ENCODE results near the gene ZFP36. TPM values are rescaled to one million over a fixed set of nuclear protein-coding genes. Genes with fewer than 3 reads are reported as not detected.

The ZFP36 gene
- total RNA-seq, 2 experiments from 2014 or later = 69.1 to 69.3 TPM

- Mint-ChIP-seq H3K36me3 (ENCODE audit: low read depth) (peaks cover 34% of the 10 kb centered on the region), H3K4me3 (peak overlapping the region; percentile 73), H3K4me1 (peaks cover 40% of the 10 kb centered on the region), H3K27me3 (no peaks in the 10 kb centered on the region), H3K9me3 (ENCODE audit: low read depth) (no peaks in the 10 kb centered on the region), H3K27ac (peak overlapping the region; percentile 96)
- CTCF ChIA-PET = interaction anchor here (0.7 to 5.9 kb wide), 4 partner anchors 10 to 57 kb away, joined by 3 to 34 read pairs (median 12); partner anchors contain the start of genes MED29 and PAF1
- intact Hi-C loops (cut with DNase I, micrococcal nuclease) = loop anchor here in 1 of 2 experiments (10.0 kb wide), 1 partner anchor 1207 kb away; no protein-coding TSS in a partner anchor
- POLR2A ChIA-PET = interaction anchor here (1.1 to 4.0 kb wide), 5 partner anchors 10 to 65 kb away, joined by 3 to 42 read pairs (median 11); partner anchors contain the start of genes MED29, PAF1, RPS16 and SAMD4B
- ATAC-seq (no peak), DNase-seq (peak; percentile 78)
These were observed 1.2 kb downstream of the ZFP36 start for GRCh38 chr19:39407660-39408391.

DNA sequence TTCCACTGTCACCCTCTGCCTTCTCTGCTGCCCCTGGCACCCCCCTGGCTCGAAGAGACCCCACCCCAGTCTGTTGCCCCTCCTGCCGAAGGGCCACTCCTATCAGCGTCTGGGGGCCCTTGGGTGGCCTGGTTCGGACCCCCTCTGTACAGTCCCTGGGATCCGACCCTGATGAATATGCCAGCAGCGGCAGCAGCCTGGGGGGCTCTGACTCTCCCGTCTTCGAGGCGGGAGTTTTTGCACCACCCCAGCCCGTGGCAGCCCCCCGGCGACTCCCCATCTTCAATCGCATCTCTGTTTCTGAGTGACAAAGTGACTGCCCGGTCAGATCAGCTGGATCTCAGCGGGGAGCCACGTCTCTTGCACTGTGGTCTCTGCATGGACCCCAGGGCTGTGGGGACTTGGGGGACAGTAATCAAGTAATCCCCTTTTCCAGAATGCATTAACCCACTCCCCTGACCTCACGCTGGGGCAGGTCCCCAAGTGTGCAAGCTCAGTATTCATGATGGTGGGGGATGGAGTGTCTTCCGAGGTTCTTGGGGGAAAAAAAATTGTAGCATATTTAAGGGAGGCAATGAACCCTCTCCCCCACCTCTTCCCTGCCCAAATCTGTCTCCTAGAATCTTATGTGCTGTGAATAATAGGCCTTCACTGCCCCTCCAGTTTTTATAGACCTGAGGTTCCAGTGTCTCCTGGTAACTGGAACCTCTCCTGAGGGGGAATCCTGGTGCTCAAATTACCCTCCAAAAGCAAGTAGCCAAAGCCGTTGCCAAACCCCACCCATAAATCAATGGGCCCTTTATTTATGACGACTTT is 2.0 kb downstream of the ZFP36 start:
- Mint-ChIP-seq H3K27ac (peak overlapping the region; percentile 96), H3K36me3 (ENCODE audit: low read depth) (peaks cover 35% of the 10 kb centered on the region), H3K9me3 (ENCODE audit: low read depth) (no peaks in the 10 kb centered on the region), H3K27me3 (no peaks in the 10 kb centered on the region), H3K4me1 (peaks cover 40% of the 10 kb centered on the region), H3K4me3 (peak overlapping the region; percentile 73)
- ChIA-PET CTCF (interaction anchor here (0.6 to 5.9 kb wide), 5 partner anchors 11 to 62 kb away, joined by 3 to 34 read pairs (median 4); partner anchors contain the start of genes MED29 and PAF1), POLR2A (interaction anchor here (1.2 to 4.0 kb wide), 4 partner anchors 11 to 27 kb away, joined by 4 to 42 read pairs (median 11); partner anchors contain the start of genes MED29, PAF1 and RPS16)
- peak; percentile 47 for DNase-seq
- intact Hi-C loops (cut with DNase I, micrococcal nuclease) = loop anchor here in 1 of 2 experiments (10.0 kb wide), 1 partner anchor 1206 kb away; no protein-coding TSS in a partner anchor
- ATAC-seq = no peak

DNA sequence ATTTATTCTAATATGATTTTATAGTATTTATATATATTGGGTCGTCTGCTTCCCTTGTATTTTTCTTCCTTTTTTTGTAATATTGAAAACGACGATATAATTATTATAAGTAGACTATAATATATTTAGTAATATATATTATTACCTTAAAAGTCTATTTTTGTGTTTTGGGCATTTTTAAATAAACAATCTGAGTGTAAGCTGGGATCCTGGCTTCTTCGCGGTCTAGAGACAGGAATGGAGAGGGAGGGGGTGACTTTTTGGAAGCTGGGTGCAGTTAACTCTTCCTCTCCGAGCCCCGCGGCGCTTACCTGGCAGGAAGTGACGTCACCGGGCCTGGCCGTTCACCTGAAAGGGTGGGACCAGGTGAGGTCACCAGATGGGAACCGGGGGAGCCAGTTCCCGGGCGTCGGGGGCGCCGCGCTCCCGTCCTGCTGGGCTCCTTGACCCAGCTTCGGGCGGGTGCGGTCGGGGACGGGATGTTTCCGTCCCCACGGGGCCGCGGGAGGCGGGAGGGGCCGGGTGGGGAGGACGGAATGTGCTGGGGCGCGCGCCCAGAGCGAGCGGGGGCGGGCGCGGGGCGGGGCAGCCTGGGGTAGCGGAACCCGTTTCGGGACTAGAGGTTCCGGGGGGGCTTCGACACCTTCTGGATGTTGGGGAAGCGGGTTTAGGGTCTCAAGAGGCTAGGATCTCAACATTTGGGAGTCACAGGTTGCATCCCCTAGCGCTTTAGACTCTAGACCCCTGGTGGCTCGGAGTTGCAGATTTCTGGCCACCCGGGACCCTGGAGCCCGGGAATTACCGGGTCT is 2.8 kb downstream of the ZFP36 start:
- Mint-ChIP-seq H3K4me3 (peak overlapping the region; percentile 73), H3K27ac (peak overlapping the region; percentile 92), H3K9me3 (ENCODE audit: low read depth) (no peaks in the 10 kb centered on the region), H3K36me3 (ENCODE audit: low read depth) (peaks cover 39% of the 10 kb centered on the region), H3K4me1 (peaks cover 40% of the 10 kb centered on the region), H3K27me3 (no peaks in the 10 kb centered on the region)
- POLR2A ChIA-PET = interaction anchor here (1.2 to 4.0 kb wide), 2 partner anchors 12 to 18 kb away, joined by 4 to 42 read pairs; no protein-coding TSS in a partner anchor
- ATAC-seq (peak; percentile 3), DNase-seq (peak; percentile 93)
- intact Hi-C loops (cut with DNase I, micrococcal nuclease) = loop anchor here in 1 of 2 experiments (10.0 kb wide), 1 partner anchor 1205 kb away; no protein-coding TSS in a partner anchor
- CTCF ChIA-PET = interaction anchor here (0.6 to 5.9 kb wide), 3 partner anchors 12 to 63 kb away, joined by 3 to 34 read pairs (median 21); partner anchors contain the start of genes MED29 and PAF1

DNA sequence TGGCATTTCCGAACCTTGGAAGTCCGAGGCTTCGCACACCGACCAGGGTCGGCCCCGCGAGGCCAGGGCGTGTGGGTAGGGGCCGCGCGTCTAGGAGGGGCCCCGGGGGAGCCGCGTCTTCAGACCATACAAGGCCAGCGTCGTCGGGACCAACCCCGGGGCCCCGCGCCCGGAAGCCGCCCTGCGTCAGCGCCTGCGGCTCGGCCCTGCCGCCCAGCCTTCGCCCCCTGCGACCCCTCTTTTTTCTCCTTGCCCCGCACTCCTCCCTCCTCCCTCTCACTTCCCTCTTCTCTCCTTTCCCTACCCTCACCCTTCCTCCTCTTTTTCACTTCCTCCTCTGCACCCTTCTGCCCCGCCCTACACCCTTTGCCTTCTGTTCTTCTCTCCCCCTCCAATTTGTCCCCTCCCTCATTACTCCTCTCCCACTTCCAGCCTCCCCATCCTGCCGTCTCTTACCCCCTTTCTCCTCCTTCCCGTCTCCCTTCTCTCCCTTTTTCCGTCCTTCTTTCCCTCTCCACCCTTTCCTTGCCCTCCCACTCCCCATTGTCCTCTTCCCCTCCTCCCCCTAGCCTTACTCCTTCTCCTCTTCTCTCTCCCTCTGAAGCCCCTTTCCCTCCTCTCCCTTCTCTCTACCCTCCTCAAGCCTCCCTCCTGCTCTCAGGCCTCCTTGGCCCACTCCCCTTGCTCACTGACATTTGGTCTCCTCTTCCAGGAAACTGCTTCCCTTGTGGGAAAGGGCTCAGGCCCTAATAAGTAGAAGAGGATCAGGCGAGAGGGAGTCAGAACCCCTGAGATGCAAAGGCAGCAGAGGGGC is 3.6 kb downstream of the ZFP36 start:
- DNase-seq (peak; percentile 83), ATAC-seq (peak; percentile 18)
- ChIA-PET CTCF (no interaction called here), POLR2A (interaction anchor here (4.0 kb wide), 1 partner anchor 12 kb away, joined by 42 read pairs; no protein-coding TSS in a partner anchor)
- peak overlapping the region; percentile 92 for H3K27ac Mint-ChIP-seq
- peaks cover 38% of the 10 kb centered on the region for H3K4me1 Mint-ChIP-seq
- intact Hi-C loops (cut with DNase I, micrococcal nuclease) = no loop called here
- H3K27me3 Mint-ChIP-seq = no peaks in the 10 kb centered on the region
- peak overlapping the region; percentile 73 for H3K4me3 Mint-ChIP-seq
- peaks cover 42% of the 10 kb centered on the region for H3K36me3 Mint-ChIP-seq (ENCODE audit: low read depth)
- H3K9me3 Mint-ChIP-seq (ENCODE audit: low read depth) = no peaks in the 10 kb centered on the region

DNA sequence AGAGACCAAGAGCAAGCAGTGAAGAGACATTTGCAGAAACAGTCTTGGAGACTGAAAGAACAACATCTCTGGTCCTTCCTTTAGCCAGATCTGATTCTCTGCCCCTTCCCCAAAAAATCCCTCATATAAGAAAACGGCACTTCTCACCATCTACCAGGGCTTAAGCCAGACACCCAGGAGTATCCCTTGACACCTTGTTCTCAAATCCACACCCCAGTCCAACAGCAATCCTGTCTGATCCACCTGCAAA is 4.1 kb downstream of the ZFP36 start:
- Mint-ChIP-seq H3K4me1 (peaks cover 34% of the 10 kb centered on the region), H3K4me3 (peak overlapping the region; percentile 73), H3K36me3 (ENCODE audit: low read depth) (peaks cover 42% of the 10 kb centered on the region), H3K27me3 (no peaks in the 10 kb centered on the region), H3K9me3 (ENCODE audit: low read depth) (no peaks in the 10 kb centered on the region), H3K27ac (peak overlapping the region; percentile 92)
- intact Hi-C loops (cut with DNase I, micrococcal nuclease) = loop anchor here in 1 of 2 experiments (1.0 kb wide), 1 partner anchor 379 kb away; no protein-coding TSS in a partner anchor
- CTCF ChIA-PET = interaction anchor here (1.0 to 2.3 kb wide), 5 partner anchors 9 to 22 kb away, joined by 4 to 79 read pairs (median 26); partner anchors contain the start of genes MED29 and PAF1
- POLR2A ChIA-PET = interaction anchor here (0.9 to 2.3 kb wide), 5 partner anchors 9 to 25 kb away, joined by 4 to 22 read pairs (median 13); partner anchors contain the start of genes MED29, PAF1 and RPS16
- no peak for ATAC-seq
- no peak for DNase-seq

GRCh38 chr19:39411081-39411831 is 4.6 kb downstream of the ZFP36 start:
- H3K9me3 Mint-ChIP-seq (ENCODE audit: low read depth) = no peaks in the 10 kb centered on the region
- ChIA-PET POLR2A (interaction anchor here (0.7 to 2.3 kb wide), 7 partner anchors 9 to 25 kb away, joined by 3 to 22 read pairs (median 4); partner anchors contain the start of genes MED29, PAF1 and RPS16), CTCF (interaction anchor here (0.8 to 2.3 kb wide), 14 partner anchors 9 to 123 kb away, joined by 3 to 79 read pairs (median 6); partner anchors contain the start of genes MED29, PAF1 and RPS16)
- peak overlapping the region; percentile 73 for H3K4me3 Mint-ChIP-seq
- H3K27ac Mint-ChIP-seq = peak overlapping the region; percentile 92
- peaks cover 32% of the 10 kb centered on the region for H3K4me1 Mint-ChIP-seq
- intact Hi-C loops (cut with DNase I, micrococcal nuclease) = loop anchor here in 1 of 2 experiments (1.0 kb wide), 1 partner anchor 380 kb away; no protein-coding TSS in a partner anchor
- peaks cover 42% of the 10 kb centered on the region for H3K36me3 Mint-ChIP-seq (ENCODE audit: low read depth)
- DNase-seq (peak; percentile 41), ATAC-seq (no peak)
- no peaks in the 10 kb centered on the region for H3K27me3 Mint-ChIP-seq

GRCh38 chr19:39411832-39412099 is 5.1 kb downstream of the ZFP36 start:
- DNase-seq = peak; percentile 95
- CTCF ChIA-PET = interaction anchor here (0.8 to 2.3 kb wide), 15 partner anchors 10 to 122 kb away, joined by 3 to 79 read pairs (median 5); partner anchors contain the start of genes MED29, PAF1 and RPS16
- Mint-ChIP-seq H3K36me3 (ENCODE audit: low read depth) (peaks cover 41% of the 10 kb centered on the region), H3K4me3 (peak overlapping the region; percentile 73), H3K27me3 (no peaks in the 10 kb centered on the region), H3K4me1 (peaks cover 32% of the 10 kb centered on the region), H3K9me3 (ENCODE audit: low read depth) (no peaks in the 10 kb centered on the region), H3K27ac (peak overlapping the region; percentile 92)
- POLR2A ChIA-PET = interaction anchor here (0.7 to 2.3 kb wide), 7 partner anchors 10 to 24 kb away, joined by 3 to 22 read pairs (median 4); partner anchors contain the start of genes MED29, PAF1 and RPS16
- intact Hi-C loops (cut with DNase I, micrococcal nuclease) = loop anchor here (1.0 to 2.0 kb wide), 18 partner anchors 9 to 560 kb away; partner anchors contain the start of genes MED29 (in 2 of the 2), PAF1 (in 2 of the 2), SAMD4B (in 2 of the 2) and EID2 (in 1 of the 2)
- peak; percentile 56 for ATAC-seq

DNA sequence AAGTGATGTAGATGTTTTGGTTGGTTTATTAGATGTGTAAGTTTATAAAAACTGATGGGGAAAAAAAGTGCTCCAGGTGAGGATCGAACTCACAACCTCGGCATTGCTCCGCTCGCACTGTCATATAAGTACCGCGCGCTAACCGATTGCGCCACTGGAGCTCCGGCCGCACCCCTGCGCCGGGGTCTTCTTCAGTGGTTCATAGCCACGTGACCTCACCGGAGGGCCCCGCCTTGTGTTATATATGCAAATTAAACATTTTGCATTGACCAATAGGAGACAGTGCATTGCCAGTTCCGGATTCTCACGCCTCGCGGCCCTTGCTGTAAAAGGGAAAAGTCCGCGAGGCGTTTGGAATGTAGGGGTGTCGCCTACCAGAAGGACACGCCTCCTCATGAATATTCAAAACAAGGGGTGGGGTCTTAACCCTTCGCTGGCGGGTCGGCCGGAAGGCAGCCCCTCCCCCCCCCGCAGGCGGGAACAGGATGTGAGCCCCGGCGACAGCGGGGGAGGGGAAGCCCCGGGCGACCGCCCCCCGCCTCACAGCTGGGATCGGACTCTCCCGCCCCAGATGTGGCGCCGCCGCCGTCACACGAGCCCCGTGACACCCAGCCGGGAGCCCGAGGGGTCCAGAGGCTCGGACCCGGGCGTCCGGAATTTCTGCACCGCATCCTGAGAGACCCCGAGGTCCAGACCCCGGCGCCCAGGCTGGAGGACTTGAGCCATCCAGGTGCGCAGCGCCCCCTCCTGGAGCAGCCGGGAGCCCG is 5.6 kb downstream of the ZFP36 start, which contains the start of gene PLEKHG2:
TSS of gene PLEKHG2 (plus strand) at position 570 of the 767 bp plus-strand sequence. CDS start 1,418 bp downstream, outside the sequence.
- Mint-ChIP-seq H3K9me3 (ENCODE audit: low read depth) (no peaks in the 10 kb centered on the region), H3K4me3 (peak within 1 kb of the TSS; percentile 73), H3K27ac (peak within 1 kb of the TSS; percentile 92), H3K27me3 (no peaks in the 10 kb centered on the region), H3K4me1 (peaks cover 32% of the 10 kb centered on the region), H3K36me3 (ENCODE audit: low read depth) (peaks cover 36% of the 10 kb centered on the region)
- intact Hi-C loops (cut with DNase I, micrococcal nuclease) = loop anchor here (1.0 to 2.0 kb wide), 17 partner anchors 10 to 561 kb away; partner anchors contain the start of genes MED29 (in 2 of the 2), PAF1 (in 2 of the 2), SAMD4B (in 2 of the 2) and EID2 (in 1 of the 2)
- ChIA-PET CTCF (interaction anchor here (0.6 to 2.3 kb wide), 13 partner anchors 10 to 84 kb away, joined by 3 to 79 read pairs (median 7); partner anchors contain the start of genes MED29, PAF1 and RPS16), POLR2A (interaction anchor here (0.7 to 2.3 kb wide), 6 partner anchors 10 to 24 kb away, joined by 3 to 22 read pairs (median 8); partner anchors contain the start of genes MED29, PAF1 and RPS16)
- peak; percentile 98 for DNase-seq
- ATAC-seq = peak; percentile 73
